Measurements from ENCODE around the gene NLRP6. TPM values are rescaled to one million over a fixed set of nuclear protein-coding genes. Genes with fewer than 3 reads are reported as not detected.

NLRP6 gene
- not detected in 3 replicates for total RNA-seq

DNA sequence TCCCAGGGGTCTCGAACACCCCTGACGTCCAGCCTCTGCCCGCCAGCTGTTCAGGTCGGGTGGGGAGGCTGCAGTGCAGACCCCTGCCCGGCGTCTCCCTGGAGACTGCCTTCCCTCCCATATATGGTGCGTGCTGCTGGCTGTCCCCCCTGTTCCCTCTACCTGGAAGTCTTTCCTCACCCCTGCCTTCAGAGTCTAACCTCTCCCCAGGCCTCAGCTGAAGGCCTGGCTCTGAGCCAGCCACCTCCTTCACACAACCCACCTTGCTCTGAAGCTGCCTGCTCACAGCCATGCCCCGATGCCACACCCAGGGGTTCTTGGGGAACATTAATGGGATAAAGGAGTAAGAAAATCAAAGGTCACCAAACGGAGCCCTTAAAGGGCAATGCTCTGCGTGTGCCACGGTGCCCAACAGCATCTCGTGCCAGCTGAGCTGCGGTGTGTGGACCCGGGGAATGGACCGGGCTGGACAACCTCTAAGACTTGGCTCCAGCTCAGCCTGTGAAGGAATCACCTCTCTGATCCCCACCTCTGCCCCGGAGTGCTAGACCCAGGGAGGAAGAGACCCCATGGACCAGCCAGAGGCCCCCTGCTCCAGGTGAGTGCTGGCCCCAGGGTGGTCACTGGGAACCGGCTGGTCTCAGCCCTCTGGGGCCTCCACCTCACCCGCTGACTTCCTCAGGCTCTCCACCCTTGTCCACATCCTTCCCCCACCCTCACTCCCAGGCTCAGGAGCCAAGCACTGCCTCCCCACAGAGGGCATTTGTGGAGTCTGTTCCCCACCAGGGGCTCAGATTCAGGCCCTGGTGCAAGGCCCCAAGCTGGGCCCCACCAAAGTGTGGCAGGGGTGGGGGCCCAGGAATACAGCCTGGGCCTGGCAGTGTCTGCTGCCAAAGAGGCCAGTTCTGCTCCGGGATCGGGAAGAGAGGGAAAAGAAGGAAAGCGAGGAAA lies at the start of gene NLRP6:
NLRP6 (plus strand) TSS at position 407 of the 951 bp plus-strand sequence; CDS start at position 570, 163 bp downstream.
- no peak for TF ChIP-seq CTCF (IDR thresholded peaks at IDR 0.05; ENCODE audit: unreplicated experiment)
- no peak within 1 kb of the TSS for H3K4me3 Mint-ChIP-seq
- no peaks in the 10 kb centered on the region for H3K36me3 Mint-ChIP-seq
- H3K9me3 Mint-ChIP-seq, result peaks cover 11% of the 10 kb centered on the region
- peaks cover 6% of the 10 kb centered on the region for H3K4me1 Mint-ChIP-seq
- peak in 1 of 2 experiments; percentile 34 for DNase-seq (ENCODE audit: low spot score in 2 of 2, unreplicated experiment in 2 of 2)
- peaks cover 7% of the 10 kb centered on the region for H3K27me3 Mint-ChIP-seq (ENCODE audit: low read depth)
- no peak within 1 kb of the TSS for H3K27ac Mint-ChIP-seq

- H3K4me3 Mint-ChIP-seq, result no peak overlapping the region
- peaks cover 15% of the 10 kb centered on the region for H3K36me3 Mint-ChIP-seq
- H3K27ac Mint-ChIP-seq, result no peak overlapping the region
- DNase-seq (ENCODE audit: low spot score in 2 of 2, unreplicated experiment in 2 of 2), result no peak
- H3K9me3 Mint-ChIP-seq, result no peaks in the 10 kb centered on the region
- H3K4me1 Mint-ChIP-seq, result peaks cover 6% of the 10 kb centered on the region
- no peaks in the 10 kb centered on the region for H3K27me3 Mint-ChIP-seq (ENCODE audit: low read depth)
- no peak for TF ChIP-seq CTCF (IDR thresholded peaks at IDR 0.05; ENCODE audit: unreplicated experiment)
Observed at GRCh38 chr11:230431-230830, 47.8 kb upstream of the NLRP6 start.

DNA sequence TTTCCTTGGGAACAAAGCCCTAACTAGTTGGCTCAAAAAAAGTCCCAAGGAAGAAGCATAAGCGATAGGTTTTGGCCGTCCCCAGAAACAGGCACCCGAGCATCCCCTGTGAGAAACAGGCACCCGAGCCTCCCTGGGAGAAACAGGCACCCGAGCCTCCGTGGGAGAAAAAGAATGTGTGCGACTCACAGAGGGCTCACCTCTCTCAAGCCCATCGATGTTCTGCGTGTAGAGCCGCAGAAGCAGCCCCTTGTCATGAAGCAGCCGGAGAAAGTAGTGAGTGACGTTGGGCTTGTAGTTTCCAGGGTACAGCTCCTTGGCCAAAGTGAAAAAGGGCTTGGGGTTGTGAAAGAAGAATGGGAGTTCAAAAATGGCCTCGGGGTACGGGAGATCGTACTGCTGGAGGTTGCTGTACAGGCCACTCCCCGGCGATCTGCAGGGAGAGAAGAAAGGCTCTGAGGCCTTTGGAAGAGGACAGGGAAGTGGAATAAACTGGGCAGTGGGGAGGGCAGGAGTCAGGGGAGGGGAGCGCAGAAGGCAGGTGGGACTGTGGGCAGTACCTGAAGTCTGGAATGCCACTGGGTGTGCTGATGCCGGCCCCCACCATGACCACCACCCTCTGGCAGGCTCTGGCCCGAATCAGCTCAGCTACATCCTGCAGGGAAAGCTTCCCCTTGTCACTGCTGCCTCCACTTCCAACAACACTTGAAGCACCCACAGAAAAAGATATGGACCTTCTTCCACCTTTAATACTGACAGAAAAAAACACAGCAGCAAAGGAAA lies 45.2 kb upstream of the NLRP6 start:
- H3K9me3 Mint-ChIP-seq, result no peaks in the 10 kb centered on the region
- no peak overlapping the region for H3K27ac Mint-ChIP-seq

DNA sequence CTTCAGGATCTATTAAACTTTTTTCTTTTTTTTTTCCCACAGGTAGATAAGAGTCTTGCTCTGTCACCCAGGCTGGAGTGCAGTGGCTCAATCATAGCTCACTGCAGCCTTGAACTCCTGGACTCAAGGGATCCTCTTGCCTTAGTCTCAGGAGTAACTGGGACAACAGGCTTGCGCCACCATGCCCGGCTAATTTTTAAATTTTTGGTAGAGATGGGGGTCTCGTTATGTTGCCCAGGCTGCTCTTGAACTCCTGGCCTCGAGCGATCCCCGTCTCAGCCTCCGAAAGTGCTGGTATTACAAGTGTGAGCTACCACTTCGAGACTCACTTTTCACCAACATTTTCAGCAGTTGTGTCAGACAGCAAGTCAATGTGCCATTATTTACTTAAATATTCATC lies 43.0 kb upstream of the NLRP6 start:
- Mint-ChIP-seq H3K9me3 (no peaks in the 10 kb centered on the region), H3K27ac (peak overlapping the region; percentile 94), H3K27me3 (ENCODE audit: low read depth) (no peaks in the 10 kb centered on the region)

More for the DNA sequence above, 45.2 kb upstream of the NLRP6 start:
- H3K4me1 Mint-ChIP-seq, result peaks cover 13% of the 10 kb centered on the region
- no peak for TF ChIP-seq CTCF (IDR thresholded peaks at IDR 0.05; ENCODE audit: unreplicated experiment)
- no peak overlapping the region for H3K4me3 Mint-ChIP-seq
- no peak for DNase-seq (ENCODE audit: low spot score in 2 of 2, unreplicated experiment in 2 of 2)
- H3K27me3 Mint-ChIP-seq (ENCODE audit: low read depth), result no peaks in the 10 kb centered on the region
- H3K36me3 Mint-ChIP-seq, result peaks cover 14% of the 10 kb centered on the region

More for the DNA sequence above, 43.0 kb upstream of the NLRP6 start:
- Mint-ChIP-seq H3K4me3 (peak overlapping the region; percentile 91), H3K36me3 (peaks cover 11% of the 10 kb centered on the region), H3K4me1 (peaks cover 22% of the 10 kb centered on the region)
- no peak for TF ChIP-seq CTCF (IDR thresholded peaks at IDR 0.05; ENCODE audit: unreplicated experiment)
- no peak for DNase-seq (ENCODE audit: low spot score in 2 of 2, unreplicated experiment in 2 of 2)
